Erythroblast (primary cell): ENCODE data around the gene LARP4.

ENCODE experiments used
- GATA1 ChIP-seq: IDR thresholded peaks from 2 replicates; pipeline ENCODE4 v1.6.1; 2011; ENCODE audit warnings: low read depth, mild to moderate bottlenecking, control low read depth, low read length, moderate library complexity
- POLR2A ChIP-seq: IDR thresholded peaks from 2 replicates; pipeline ENCODE4 v1.6.1; 2011; ENCODE audit warnings: mild to moderate bottlenecking, low read length

- no peak for TF ChIP-seq POLR2A
- TF ChIP-seq GATA1, result no peak
Observed at GRCh38 chr12:50351120-50352043, 49.3 kb upstream of the LARP4 start.
